ENCODE measurements around the gene LRRC43. TPM values are rescaled to one million over a fixed set of nuclear protein-coding genes. Genes with fewer than 3 reads are reported as not detected.
A peak's percentile ranks its signal among the peaks of the same experiment; 100 is the strongest.

The LRRC43 gene
- total RNA-seq, 1 experiment from 2014 or later: 0.34 TPM

GRCh38 chr12:122216445-122216844 lies 33.5 kb downstream of the LRRC43 start:
- H3K9me3 Mint-ChIP-seq (ENCODE audit: unreplicated experiment): no peaks in the 10 kb centered on the region
- no peaks in the 10 kb centered on the region; the same call in 1 of the 2 replicates for H3K9me3 ChIP-seq
- no peak overlapping the region for H3K4me3 ChIP-seq (ENCODE audit: low read depth, low read length)
- peaks cover 3% of the 10 kb centered on the region for H3K36me3 ChIP-seq (ENCODE audit: control insufficient read depth, insufficient read depth, low read length)
- CTCF ChIA-PET: no interaction called here
- no peaks in the 10 kb centered on the region for H3K27me3 Mint-ChIP-seq (ENCODE audit: insufficient read depth, unreplicated experiment)
- no TSS peak for BruUV-seq (replicated peaks)
- H3K4me3 Mint-ChIP-seq (ENCODE audit: unreplicated experiment): no peak overlapping the region
- intact Hi-C loops (cut with micrococcal nuclease; ENCODE audit: unreplicated experiment): no loop called here
- DNase-seq: no peak
- TF ChIP-seq CTCF (IDR thresholded peaks at IDR 0.05; ENCODE audit: insufficient read depth in 1 of 2, low read depth in 1 of 2, low read length in 1 of 2, severe bottlenecking in 1 of 2, unreplicated experiment in 1 of 2): no peak
- POLR2A ChIA-PET: no interaction called here
- no peaks in the 10 kb centered on the region for H3K4me1 Mint-ChIP-seq (ENCODE audit: low read depth, unreplicated experiment)
- peaks cover 95% of the 10 kb centered on the region for H3K36me3 Mint-ChIP-seq (ENCODE audit: insufficient read depth, unreplicated experiment)
- no peak overlapping the region for H3K27ac Mint-ChIP-seq (ENCODE audit: unreplicated experiment)
- H3K27me3 ChIP-seq (replicated peaks; ENCODE audit: control insufficient read depth, insufficient read depth, low read length): no peaks in the 10 kb centered on the region
- H3K4me1 ChIP-seq: no peaks in the 10 kb centered on the region

- DNase-seq: peak; percentile 99 to 100
- CTCF ChIA-PET: interaction anchor here (0.5 to 1.1 kb wide), 6 partner anchors 10 to 766 kb away, joined by 3 to 5 read pairs (median 4); no protein-coding TSS in a partner anchor
- TF ChIP-seq CTCF (IDR thresholded peaks at IDR 0.05; ENCODE audit: insufficient read depth in 1 of 2, low read depth in 1 of 2, low read length in 1 of 2, severe bottlenecking in 1 of 2, unreplicated experiment in 1 of 2): no peak
- Mint-ChIP-seq H3K4me1 (ENCODE audit: low read depth, unreplicated experiment) (peaks cover 19% of the 10 kb centered on the region), H3K9me3 (ENCODE audit: unreplicated experiment) (no peaks in the 10 kb centered on the region), H3K36me3 (ENCODE audit: insufficient read depth, unreplicated experiment) (peaks cover 50% of the 10 kb centered on the region), H3K27ac (ENCODE audit: unreplicated experiment) (peak within 1 kb of the TSS; percentile 85), H3K27me3 (ENCODE audit: insufficient read depth, unreplicated experiment) (no peaks in the 10 kb centered on the region), H3K4me3 (ENCODE audit: unreplicated experiment) (peak within 1 kb of the TSS; percentile 97)
- peak within 1 kb of the TSS; percentile 80 for H3K4me3 ChIP-seq (ENCODE audit: low read depth, low read length)
- peaks cover 21% of the 10 kb centered on the region for H3K4me1 ChIP-seq
- H3K27me3 ChIP-seq (replicated peaks; ENCODE audit: control insufficient read depth, insufficient read depth, low read length): no peaks in the 10 kb centered on the region
- POLR2A ChIA-PET: interaction anchor here (0.5 to 1.7 kb wide), 18 partner anchors 8 to 1181 kb away, joined by 3 to 10 read pairs (median 4); partner anchors contain the start of genes B3GNT4, CLIP1, KNTC1 and RSRC2
- H3K36me3 ChIP-seq (ENCODE audit: control insufficient read depth, insufficient read depth, low read length): no peaks in the 10 kb centered on the region; the same call in none of the 2 replicates
- no TSS peak for BruUV-seq (replicated peaks)
- intact Hi-C loops (cut with micrococcal nuclease; ENCODE audit: unreplicated experiment): loop anchor here (1.0 kb wide), 1 partner anchor 40 kb away; the partner anchor contains the start of gene VPS33A
- H3K9me3 ChIP-seq: no peaks in the 10 kb centered on the region
Observed at GRCh38 chr12:122225683-122226365, 42.9 kb downstream of the LRRC43 start, which contains the start of gene DIABLO. Gene DIABLO (minus strand): TSS chr12:122226052. CDS start chr12:122226014, 38 bp downstream.

- peak overlapping the region; percentile 97 for H3K4me3 Mint-ChIP-seq (ENCODE audit: unreplicated experiment)
Observed at GRCh38 chr12:122226366-122227125, 43.6 kb downstream of the LRRC43 start.

More at GRCh38 chr12:122226366-122227125, 43.6 kb downstream of the LRRC43 start:
- no peaks in the 10 kb centered on the region; the same call in none of the 2 replicates for H3K36me3 ChIP-seq (ENCODE audit: control insufficient read depth, insufficient read depth, low read length)
- H3K4me3 ChIP-seq (ENCODE audit: low read depth, low read length): peak overlapping the region; percentile 70
- intact Hi-C loops (cut with micrococcal nuclease; ENCODE audit: unreplicated experiment): loop anchor here (1.0 kb wide), 1 partner anchor 40 kb away; the partner anchor contains the start of gene VPS33A
- ChIA-PET CTCF (interaction anchor here (0.5 to 1.1 kb wide), 9 partner anchors 9 to 831 kb away, joined by 3 to 5 read pairs (median 4); no protein-coding TSS in a partner anchor), POLR2A (interaction anchor here (0.5 to 1.7 kb wide), 14 partner anchors 9 to 1180 kb away, joined by 3 to 10 read pairs (median 4); partner anchors contain the start of genes CLIP1, KNTC1, RSRC2 and ZCCHC8)
- H3K27ac Mint-ChIP-seq (ENCODE audit: unreplicated experiment): peak overlapping the region; percentile 85
- H3K4me1 Mint-ChIP-seq (ENCODE audit: low read depth, unreplicated experiment): peaks cover 19% of the 10 kb centered on the region
- no peak for TF ChIP-seq CTCF (IDR thresholded peaks at IDR 0.05; ENCODE audit: insufficient read depth in 1 of 2, low read depth in 1 of 2, low read length in 1 of 2, severe bottlenecking in 1 of 2, unreplicated experiment in 1 of 2)
- DNase-seq: no peak
- H3K9me3 ChIP-seq: no peaks in the 10 kb centered on the region
- no peaks in the 10 kb centered on the region for H3K27me3 ChIP-seq (replicated peaks; ENCODE audit: control insufficient read depth, insufficient read depth, low read length)
- BruUV-seq (replicated peaks): TSS peak; percentile 58
- H3K36me3 Mint-ChIP-seq (ENCODE audit: insufficient read depth, unreplicated experiment): peaks cover 43% of the 10 kb centered on the region
- no peaks in the 10 kb centered on the region for H3K9me3 Mint-ChIP-seq (ENCODE audit: unreplicated experiment)
- H3K4me1 ChIP-seq: peaks cover 21% of the 10 kb centered on the region
- no peaks in the 10 kb centered on the region for H3K27me3 Mint-ChIP-seq (ENCODE audit: insufficient read depth, unreplicated experiment)
